ENCODE results near the gene NVL. TPM values are rescaled to one million over a fixed set of nuclear protein-coding genes. Genes with fewer than 3 reads are reported as not detected.

NVL gene
- total and polyA plus RNA-seq, 2 donors (not counting 1 experiment from before 2014, with no cell fraction given), result 20.5 to 27.6 TPM

DNA sequence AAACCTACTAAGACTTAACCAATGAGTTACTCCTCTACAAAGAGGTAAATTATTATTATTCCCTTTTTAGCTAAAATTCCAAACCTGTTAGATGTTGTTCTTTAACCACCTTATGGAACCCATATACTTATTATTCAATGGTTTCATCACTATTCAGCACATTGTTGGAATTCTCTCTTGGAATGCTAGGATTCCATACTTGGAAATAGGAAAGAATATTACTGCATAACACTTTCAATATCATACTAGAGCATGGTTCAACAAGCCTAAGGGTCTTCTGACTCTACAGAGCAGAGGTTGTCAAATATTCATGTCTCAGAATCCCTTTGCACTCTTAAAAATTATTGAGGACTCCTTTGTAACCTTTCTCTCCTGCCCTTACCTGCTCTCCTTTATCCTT, 77.5 kb downstream of the NVL start:
- Histone ChIP-seq H3K4me3 (replicated peaks in 1 of 4; ENCODE audit: control extremely low read depth in 1 of 4, insufficient read depth in 1 of 4, low read depth in 3 of 4, low read length in 4 of 4) (no peak overlapping the region), H3K9me3 (ENCODE audit: control insufficient read depth, insufficient read depth, low read depth, low read length) (no peaks in the 10 kb centered on the region), H3K4me1 (ENCODE audit: control insufficient read depth, extremely low read depth, insufficient read depth, low read length) (no peaks in the 10 kb centered on the region), H3K4me2 (ENCODE audit: extremely low read depth, insufficient read depth, low read length) (no peak overlapping the region), H3K36me3 (ENCODE audit: control insufficient read depth, insufficient read depth, low read length) (no peaks in the 10 kb centered on the region), H4K20me1 (ENCODE audit: control insufficient read depth, extremely low read depth, insufficient read depth, low read length) (no peaks in the 10 kb centered on the region), H2AFZ (ENCODE audit: low read length) (no peak overlapping the region), H3K9ac (ENCODE audit: insufficient read depth, low read length) (no peak overlapping the region), H3K27ac (ENCODE audit: insufficient read depth, low read length) (no peak overlapping the region), H3K79me2 (ENCODE audit: control insufficient read depth, insufficient read depth, low read length) (no peaks in the 10 kb centered on the region), H3K27me3 (ENCODE audit: control insufficient read depth, insufficient read depth, low read length) (no peaks in the 10 kb centered on the region)
- TF ChIP-seq EZH2 (IDR thresholded peaks at IDR 0.05; ENCODE audit: low read length, missing control alignments), result no peak
- TF ChIP-seq, protein P1, sequence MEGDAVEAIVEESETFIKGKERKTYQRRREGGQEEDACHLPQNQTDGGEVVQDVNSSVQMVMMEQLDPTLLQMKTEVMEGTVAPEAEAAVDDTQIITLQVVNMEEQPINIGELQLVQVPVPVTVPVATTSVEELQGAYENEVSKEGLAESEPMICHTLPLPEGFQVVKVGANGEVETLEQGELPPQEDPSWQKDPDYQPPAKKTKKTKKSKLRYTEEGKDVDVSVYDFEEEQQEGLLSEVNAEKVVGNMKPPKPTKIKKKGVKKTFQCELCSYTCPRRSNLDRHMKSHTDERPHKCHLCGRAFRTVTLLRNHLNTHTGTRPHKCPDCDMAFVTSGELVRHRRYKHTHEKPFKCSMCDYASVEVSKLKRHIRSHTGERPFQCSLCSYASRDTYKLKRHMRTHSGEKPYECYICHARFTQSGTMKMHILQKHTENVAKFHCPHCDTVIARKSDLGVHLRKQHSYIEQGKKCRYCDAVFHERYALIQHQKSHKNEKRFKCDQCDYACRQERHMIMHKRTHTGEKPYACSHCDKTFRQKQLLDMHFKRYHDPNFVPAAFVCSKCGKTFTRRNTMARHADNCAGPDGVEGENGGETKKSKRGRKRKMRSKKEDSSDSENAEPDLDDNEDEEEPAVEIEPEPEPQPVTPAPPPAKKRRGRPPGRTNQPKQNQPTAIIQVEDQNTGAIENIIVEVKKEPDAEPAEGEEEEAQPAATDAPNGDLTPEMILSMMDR (conservative IDR thresholded peaks at IDR 0.05 in 1 of 2, IDR thresholded peaks at IDR 0.05 in 1 of 2; ENCODE audit: low read depth in 1 of 2, low read length in 2 of 2), result no peak
- peak in 1 of 2 donors; percentile 24 for DNase-seq (ENCODE audit: low read depth in 2 of 2)

DNA sequence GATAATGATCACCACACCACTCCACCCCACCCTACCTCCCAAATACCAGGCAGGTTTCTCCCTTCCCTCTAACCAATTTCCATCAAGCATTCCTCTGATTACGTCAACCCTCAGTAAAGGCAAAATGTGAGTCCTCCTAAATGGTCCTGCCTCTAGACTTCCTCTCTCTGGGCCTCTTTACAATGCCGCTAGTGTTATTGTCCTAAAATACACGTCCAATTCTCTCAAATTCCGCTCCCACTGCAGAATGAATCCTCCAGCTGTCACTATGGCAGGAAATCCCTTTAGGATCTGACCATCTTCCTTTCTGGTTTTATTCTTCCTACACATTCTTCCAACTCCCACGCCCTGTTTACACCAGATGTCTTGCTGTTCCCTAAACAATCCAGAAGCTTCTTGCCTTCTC, 78.2 kb downstream of the NVL start:
- no peak overlapping the region for H3K4me2 ChIP-seq (ENCODE audit: extremely low read depth, insufficient read depth, low read length)
- H3K27ac ChIP-seq (ENCODE audit: insufficient read depth, low read length), result no peak overlapping the region
- no peak for DNase-seq (ENCODE audit: low read depth in 2 of 2)
- no peak overlapping the region for H3K9ac ChIP-seq (ENCODE audit: insufficient read depth, low read length)
- H3K79me2 ChIP-seq (ENCODE audit: control insufficient read depth, insufficient read depth, low read length), result no peaks in the 10 kb centered on the region
- H3K4me1 ChIP-seq (ENCODE audit: control insufficient read depth, extremely low read depth, insufficient read depth, low read length), result no peaks in the 10 kb centered on the region
- H2AFZ ChIP-seq (ENCODE audit: low read length), result no peak overlapping the region
- no peaks in the 10 kb centered on the region for H4K20me1 ChIP-seq (ENCODE audit: control insufficient read depth, extremely low read depth, insufficient read depth, low read length)
- peaks cover 1% of the 10 kb centered on the region for H3K36me3 ChIP-seq (ENCODE audit: control insufficient read depth, insufficient read depth, low read length)
- TF ChIP-seq, protein P1 (conservative IDR thresholded peaks at IDR 0.05 in 1 of 2, IDR thresholded peaks at IDR 0.05 in 1 of 2; ENCODE audit: low read depth in 1 of 2, low read length in 2 of 2), result no peak
- TF ChIP-seq EZH2 (IDR thresholded peaks at IDR 0.05; ENCODE audit: low read length, missing control alignments), result no peak
- H3K27me3 ChIP-seq (ENCODE audit: control insufficient read depth, insufficient read depth, low read length), result no peaks in the 10 kb centered on the region
- no peak overlapping the region for H3K4me3 ChIP-seq (replicated peaks in 1 of 4; ENCODE audit: control extremely low read depth in 1 of 4, insufficient read depth in 1 of 4, low read depth in 3 of 4, low read length in 4 of 4)
- no peaks in the 10 kb centered on the region for H3K9me3 ChIP-seq (ENCODE audit: control insufficient read depth, insufficient read depth, low read depth, low read length)

DNA sequence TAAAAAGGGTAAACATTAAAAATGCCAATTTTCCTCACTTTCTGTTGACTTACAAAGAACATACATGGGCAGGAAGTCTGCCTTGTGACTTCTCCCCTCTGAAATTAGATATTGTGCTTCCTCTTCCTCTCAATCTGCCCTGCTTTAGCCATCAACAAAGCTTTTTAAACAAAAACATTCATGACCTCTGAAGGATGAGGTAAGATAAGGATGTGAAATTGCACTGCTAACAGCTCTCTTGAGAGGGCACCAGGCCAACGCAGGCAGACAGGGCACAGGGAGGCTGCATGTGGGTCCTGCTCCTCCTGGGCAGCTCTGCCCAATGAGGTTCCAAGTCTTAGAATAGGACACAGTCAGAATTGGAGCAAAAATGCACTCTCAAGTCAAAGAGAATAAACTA, 84.8 kb downstream of the NVL start:
- Histone ChIP-seq H3K36me3 (ENCODE audit: control insufficient read depth, insufficient read depth, low read length) (peaks cover 1% of the 10 kb centered on the region), H3K4me3 (replicated peaks in 1 of 4; ENCODE audit: control extremely low read depth in 1 of 4, insufficient read depth in 1 of 4, low read depth in 3 of 4, low read length in 4 of 4) (no peak overlapping the region), H3K27me3 (ENCODE audit: control insufficient read depth, insufficient read depth, low read length) (no peaks in the 10 kb centered on the region), H3K4me1 (ENCODE audit: control insufficient read depth, extremely low read depth, insufficient read depth, low read length) (no peaks in the 10 kb centered on the region), H2AFZ (ENCODE audit: low read length) (no peak overlapping the region), H4K20me1 (ENCODE audit: control insufficient read depth, extremely low read depth, insufficient read depth, low read length) (no peaks in the 10 kb centered on the region), H3K9ac (ENCODE audit: insufficient read depth, low read length) (no peak overlapping the region), H3K9me3 (ENCODE audit: control insufficient read depth, insufficient read depth, low read depth, low read length) (no peaks in the 10 kb centered on the region), H3K79me2 (ENCODE audit: control insufficient read depth, insufficient read depth, low read length) (no peaks in the 10 kb centered on the region), H3K4me2 (ENCODE audit: extremely low read depth, insufficient read depth, low read length) (no peak overlapping the region), H3K27ac (ENCODE audit: insufficient read depth, low read length) (no peak overlapping the region)
- DNase-seq (ENCODE audit: low read depth in 2 of 2), result peak; percentile 20 to 36
- TF ChIP-seq EZH2 (IDR thresholded peaks at IDR 0.05; ENCODE audit: low read length, missing control alignments), result no peak
- TF ChIP-seq, protein P1 (conservative IDR thresholded peaks at IDR 0.05 in 1 of 2, IDR thresholded peaks at IDR 0.05 in 1 of 2; ENCODE audit: low read depth in 1 of 2, low read length in 2 of 2), result no peak
